ENCODE measurements around the gene ZNF418.

DNA sequence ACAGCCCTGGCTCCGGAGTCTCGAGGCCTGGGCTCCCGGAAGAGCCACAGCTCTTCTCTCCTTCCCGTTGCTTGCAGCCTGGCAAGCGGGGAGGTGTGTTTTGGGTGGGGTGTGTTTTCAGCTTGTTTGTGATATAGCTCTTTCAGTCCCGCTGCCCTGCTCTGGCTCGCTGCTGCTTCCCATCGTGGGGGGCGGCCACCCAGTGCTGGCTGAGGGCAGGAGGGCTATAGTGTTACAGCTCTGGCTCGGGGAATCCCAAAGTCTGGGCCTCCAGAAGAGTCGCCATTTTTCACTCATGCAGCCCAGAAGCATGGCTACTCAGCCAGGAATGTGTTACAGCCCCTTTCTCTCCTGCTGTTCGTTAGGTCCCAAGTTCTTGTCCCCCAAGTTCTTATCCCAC, 14.5 kb upstream of the ZNF418 start:
- TF ChIP-seq, protein P1, sequence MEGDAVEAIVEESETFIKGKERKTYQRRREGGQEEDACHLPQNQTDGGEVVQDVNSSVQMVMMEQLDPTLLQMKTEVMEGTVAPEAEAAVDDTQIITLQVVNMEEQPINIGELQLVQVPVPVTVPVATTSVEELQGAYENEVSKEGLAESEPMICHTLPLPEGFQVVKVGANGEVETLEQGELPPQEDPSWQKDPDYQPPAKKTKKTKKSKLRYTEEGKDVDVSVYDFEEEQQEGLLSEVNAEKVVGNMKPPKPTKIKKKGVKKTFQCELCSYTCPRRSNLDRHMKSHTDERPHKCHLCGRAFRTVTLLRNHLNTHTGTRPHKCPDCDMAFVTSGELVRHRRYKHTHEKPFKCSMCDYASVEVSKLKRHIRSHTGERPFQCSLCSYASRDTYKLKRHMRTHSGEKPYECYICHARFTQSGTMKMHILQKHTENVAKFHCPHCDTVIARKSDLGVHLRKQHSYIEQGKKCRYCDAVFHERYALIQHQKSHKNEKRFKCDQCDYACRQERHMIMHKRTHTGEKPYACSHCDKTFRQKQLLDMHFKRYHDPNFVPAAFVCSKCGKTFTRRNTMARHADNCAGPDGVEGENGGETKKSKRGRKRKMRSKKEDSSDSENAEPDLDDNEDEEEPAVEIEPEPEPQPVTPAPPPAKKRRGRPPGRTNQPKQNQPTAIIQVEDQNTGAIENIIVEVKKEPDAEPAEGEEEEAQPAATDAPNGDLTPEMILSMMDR (IDR thresholded peaks at IDR 0.05): no peak
- TF ChIP-seq POLR2A (IDR thresholded peaks at IDR 0.05; ENCODE audit: low read depth): no peak

All from esophagus muscularis mucosa (tissue), 3 donors.